Mucosa of rectum (tissue), 2 donors: Measurements from ENCODE around the gene DNAH6.
A peak's percentile ranks its signal among the peaks of the same experiment; 100 is the strongest.

Experiments
- H3K27ac ChIP-seq, 2 donors: one replicate each; pipeline ENCODE4 v1.7.0; 2013; ENCODE audit warnings: inconsistent platforms in 2 of 2, low read depth in 2 of 2, low read length in 2 of 2
- H3K27me3 ChIP-seq, 2 donors: one replicate each; pipeline ENCODE4 v1.7.0; 2013; ENCODE audit warnings: low read length in 2 of 2; ENCODE audit not compliant: control insufficient read depth in 2 of 2, insufficient read depth in 2 of 2
- H3K36me3 ChIP-seq, 2 donors: one replicate each; pipeline ENCODE4 v1.7.0; 2013; ENCODE audit warnings: low read length in 2 of 2; ENCODE audit not compliant: control insufficient read depth in 2 of 2, insufficient read depth in 2 of 2
- H3K4me1 ChIP-seq, 2 donors: one replicate each; pipeline ENCODE4 v1.7.0; 2013; ENCODE audit warnings: low read length in 2 of 2, mild to moderate bottlenecking in 1 of 2; ENCODE audit not compliant: control insufficient read depth in 2 of 2, insufficient read depth in 2 of 2
- H3K4me3 ChIP-seq, 2 donors: one replicate each; pipeline ENCODE4 v1.7.0; 2013; ENCODE audit warnings: low read length in 2 of 2
- H3K9ac ChIP-seq, 2 donors: one replicate each; pipeline ENCODE4 v1.7.0; 2013; ENCODE audit warnings: low read length in 2 of 2, low read depth in 1 of 2, mild to moderate bottlenecking in 1 of 2
- H3K9me3 ChIP-seq, 2 donors: one replicate each; pipeline ENCODE4 v1.7.0; 2013; ENCODE audit warnings: low read length in 2 of 2; ENCODE audit not compliant: control insufficient read depth in 2 of 2
- donor health status: healthy.
- donor health status: Normal muscosa, but diverticular disease.

Gene DNAH6

GRCh38 chr2:84841577-84841976 is 325.3 kb downstream of the DNAH6 start:
- H3K27ac ChIP-seq, result no peak overlapping the region
- peaks cover 0 to 2% of the 10 kb centered on the region in 2 donors for H3K9me3 ChIP-seq
- H3K4me1 ChIP-seq, result peaks cover under 1 to 5% of the 10 kb centered on the region in 2 donors
- H3K9ac ChIP-seq, result no peak overlapping the region
- H3K27me3 ChIP-seq, result no peaks in the 10 kb centered on the region
- peaks cover 19 to 26% of the 10 kb centered on the region in 2 donors for H3K36me3 ChIP-seq
- H3K4me3 ChIP-seq, result no peak overlapping the region

DNA sequence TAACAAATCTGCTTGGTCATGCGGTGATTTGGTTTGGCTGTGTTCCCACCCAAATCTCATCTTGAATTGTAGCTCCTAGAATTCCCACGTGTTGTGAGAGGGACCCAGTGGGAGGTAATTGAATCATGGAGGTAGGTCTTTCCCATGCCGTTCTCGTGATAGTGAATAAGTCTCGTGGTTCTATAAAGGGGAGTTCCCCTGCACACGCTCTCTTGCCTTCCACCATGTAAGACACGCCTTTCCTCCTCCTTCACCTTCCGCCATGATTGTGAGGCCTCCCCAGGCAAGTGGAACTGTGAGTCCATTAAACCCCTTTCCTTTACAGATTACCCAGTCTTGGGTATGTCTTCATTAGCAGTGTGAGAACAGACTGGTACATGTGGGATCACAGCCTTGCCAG is 327.8 kb downstream of the DNAH6 start:
- H3K9me3 ChIP-seq, result no peaks in the 10 kb centered on the region
- H3K4me3 ChIP-seq, result no peak overlapping the region
- no peak overlapping the region for H3K27ac ChIP-seq
- no peak overlapping the region for H3K9ac ChIP-seq
- H3K27me3 ChIP-seq, result no peaks in the 10 kb centered on the region
- peaks cover 5 to 8% of the 10 kb centered on the region in 2 donors for H3K36me3 ChIP-seq
- peaks cover 9 to 21% of the 10 kb centered on the region in 2 donors for H3K4me1 ChIP-seq

DNA sequence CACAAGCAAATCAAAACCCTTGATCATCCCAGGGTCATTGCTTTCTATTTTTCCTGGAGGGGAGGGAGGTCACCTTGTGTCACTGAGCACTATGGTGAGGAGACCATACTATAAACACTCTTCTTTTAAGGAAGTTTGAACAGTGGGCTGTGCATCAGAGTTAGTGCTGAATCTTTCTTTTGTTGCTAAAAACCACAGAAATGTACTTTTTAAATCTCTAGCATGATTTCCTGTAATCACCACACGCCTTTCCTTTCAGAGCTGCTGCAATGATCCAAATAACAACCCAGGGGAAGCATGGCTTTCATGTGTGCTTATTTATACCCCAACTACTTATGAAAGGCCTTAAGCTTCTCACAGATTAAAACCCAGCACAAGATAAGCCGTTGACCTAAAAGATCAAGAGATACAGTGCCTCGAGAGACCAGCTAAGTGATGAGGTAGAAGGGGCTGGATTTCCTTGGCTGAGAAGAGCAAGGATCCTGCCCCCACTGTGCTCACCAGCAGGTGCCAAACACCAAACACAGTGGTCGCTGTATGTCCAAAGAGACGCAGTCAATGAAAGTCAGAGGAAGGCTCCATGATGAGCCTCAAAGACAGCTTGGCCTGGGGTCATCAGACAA is 329.9 kb downstream of the DNAH6 start:
- no peaks in the 10 kb centered on the region for H3K27me3 ChIP-seq
- H3K27ac ChIP-seq, result peak overlapping the region; percentile 56 to 62

GRCh38 chr2:84846741-84847142 is 330.4 kb downstream of the DNAH6 start:
- Histone ChIP-seq H3K27ac (peak overlapping the region; percentile 56 to 62), H3K4me1 (peaks cover 9 to 38% of the 10 kb centered on the region in 2 donors), H3K27me3 (no peaks in the 10 kb centered on the region), H3K4me3 (no peak overlapping the region), H3K36me3 (peaks cover 5 to 11% of the 10 kb centered on the region in 2 donors), H3K9ac (no peak overlapping the region), H3K9me3 (no peaks in the 10 kb centered on the region)

More for the DNA sequence above, 329.9 kb downstream of the DNAH6 start:
- Histone ChIP-seq H3K9me3 (no peaks in the 10 kb centered on the region), H3K9ac (no peak overlapping the region), H3K36me3 (peaks cover 6 to 12% of the 10 kb centered on the region in 2 donors), H3K4me3 (no peak overlapping the region), H3K4me1 (peaks cover 9 to 37% of the 10 kb centered on the region in 2 donors)

- H3K4me1 ChIP-seq, result peaks cover 9 to 38% of the 10 kb centered on the region in 2 donors
- H3K4me3 ChIP-seq, result no peak overlapping the region
- no peaks in the 10 kb centered on the region for H3K27me3 ChIP-seq
- no peak overlapping the region for H3K9ac ChIP-seq
- peak overlapping the region; percentile 56 to 62 for H3K27ac ChIP-seq
- H3K36me3 ChIP-seq, result peaks cover 5 to 11% of the 10 kb centered on the region in 2 donors
- no peaks in the 10 kb centered on the region for H3K9me3 ChIP-seq
Measured at GRCh38 chr2:84847326-84848050, 331.2 kb downstream of the DNAH6 start.

GRCh38 chr2:84849271-84849952 is 333.1 kb downstream of the DNAH6 start:
- peaks cover 9 to 38% of the 10 kb centered on the region in 2 donors for H3K4me1 ChIP-seq
- no peak overlapping the region for H3K9ac ChIP-seq
- peak overlapping the region in 1 of 2 donors; percentile 2 for H3K4me3 ChIP-seq
- no peaks in the 10 kb centered on the region for H3K9me3 ChIP-seq
- H3K36me3 ChIP-seq, result peaks cover 5 to 11% of the 10 kb centered on the region in 2 donors
- H3K27me3 ChIP-seq, result no peaks in the 10 kb centered on the region
- peak overlapping the region in 1 of 2 donors; percentile 41 for H3K27ac ChIP-seq

- Histone ChIP-seq H3K4me3 (no peak overlapping the region), H3K9me3 (no peaks in the 10 kb centered on the region), H3K27ac (no peak overlapping the region), H3K9ac (no peak overlapping the region), H3K36me3 (peaks cover 5 to 11% of the 10 kb centered on the region in 2 donors), H3K27me3 (no peaks in the 10 kb centered on the region), H3K4me1 (peaks cover 9 to 38% of the 10 kb centered on the region in 2 donors)
Measured at GRCh38 chr2:84850471-84850870, 334.2 kb downstream of the DNAH6 start.

DNA sequence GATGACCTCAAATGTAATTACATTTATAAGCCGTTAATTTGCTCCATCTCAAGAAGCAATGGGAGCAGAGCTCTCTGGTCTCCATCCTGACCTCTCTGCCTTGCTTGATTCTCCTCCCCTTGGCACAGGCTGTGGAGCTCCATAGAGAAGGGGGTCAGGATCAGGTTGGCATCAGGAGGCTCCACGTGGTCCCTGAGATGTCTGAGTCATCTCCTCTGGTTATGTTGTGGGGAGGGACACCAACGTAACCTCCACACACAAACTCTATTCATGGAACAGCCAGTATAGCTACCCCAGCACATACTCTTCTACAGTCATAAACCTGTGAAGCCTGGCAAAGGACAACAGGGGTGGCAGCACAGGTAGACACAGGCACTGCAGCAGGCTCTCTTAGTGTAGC is 335.6 kb downstream of the DNAH6 start:
- Histone ChIP-seq H3K27me3 (no peaks in the 10 kb centered on the region), H3K4me3 (no peak overlapping the region), H3K27ac (no peak overlapping the region)

GRCh38 chr2:84854850-84855249 is 338.6 kb downstream of the DNAH6 start:
- Histone ChIP-seq H3K27ac (no peak overlapping the region), H3K9ac (no peak overlapping the region), H3K4me1 (peaks cover 0 to 27% of the 10 kb centered on the region in 2 donors), H3K36me3 (peaks cover 5 to 8% of the 10 kb centered on the region in 2 donors), H3K27me3 (no peaks in the 10 kb centered on the region), H3K9me3 (no peaks in the 10 kb centered on the region), H3K4me3 (no peak overlapping the region)

More for the DNA sequence above, 335.6 kb downstream of the DNAH6 start:
- H3K4me1 ChIP-seq, result peaks cover 6 to 32% of the 10 kb centered on the region in 2 donors
- no peaks in the 10 kb centered on the region for H3K9me3 ChIP-seq
- H3K9ac ChIP-seq, result no peak overlapping the region
- H3K36me3 ChIP-seq, result peaks cover 5 to 11% of the 10 kb centered on the region in 2 donors

DNA sequence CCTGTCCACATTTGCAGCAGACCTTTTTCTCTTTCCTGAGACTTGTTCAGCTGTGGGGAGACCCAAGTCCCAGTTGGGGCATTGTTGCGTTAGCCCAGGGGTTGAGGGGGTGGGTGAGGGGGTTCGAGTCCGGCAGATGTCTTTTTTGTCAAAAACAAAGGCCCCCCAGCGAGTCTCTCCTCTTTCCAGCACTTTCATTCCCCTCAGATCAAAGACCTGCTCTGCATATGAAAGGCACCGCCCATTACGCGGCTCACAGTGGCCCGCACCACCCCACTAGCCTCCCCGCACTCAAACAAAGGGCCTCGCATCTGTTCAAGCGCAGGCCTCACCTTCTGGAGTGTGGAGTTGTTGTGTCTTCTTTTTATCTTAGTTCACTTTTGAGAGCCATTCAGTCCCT is 339.4 kb downstream of the DNAH6 start:
- Histone ChIP-seq H3K9ac (no peak overlapping the region), H3K36me3 (peaks cover 5% of the 10 kb centered on the region in 2 donors), H3K4me1 (peaks cover 0 to 23% of the 10 kb centered on the region in 2 donors), H3K9me3 (no peaks in the 10 kb centered on the region), H3K27me3 (no peaks in the 10 kb centered on the region), H3K4me3 (no peak overlapping the region), H3K27ac (no peak overlapping the region)
